OCI-M1 (cell line): ENCODE measurements around the gene FBXO22.
A peak's percentile ranks its signal among the peaks of the same experiment; 100 is the strongest.
"Not testable (repeated sequence)": the region's sequence is repeated elsewhere in the genome, so short reads cannot be mapped to it uniquely, and the experiment has no call there.

Experiments used
- DNase-seq: peaks from one replicate; lab custom pipeline; 2025; lab: John Stamatoyannopoulos, UW

FBXO22 gene

DNA sequence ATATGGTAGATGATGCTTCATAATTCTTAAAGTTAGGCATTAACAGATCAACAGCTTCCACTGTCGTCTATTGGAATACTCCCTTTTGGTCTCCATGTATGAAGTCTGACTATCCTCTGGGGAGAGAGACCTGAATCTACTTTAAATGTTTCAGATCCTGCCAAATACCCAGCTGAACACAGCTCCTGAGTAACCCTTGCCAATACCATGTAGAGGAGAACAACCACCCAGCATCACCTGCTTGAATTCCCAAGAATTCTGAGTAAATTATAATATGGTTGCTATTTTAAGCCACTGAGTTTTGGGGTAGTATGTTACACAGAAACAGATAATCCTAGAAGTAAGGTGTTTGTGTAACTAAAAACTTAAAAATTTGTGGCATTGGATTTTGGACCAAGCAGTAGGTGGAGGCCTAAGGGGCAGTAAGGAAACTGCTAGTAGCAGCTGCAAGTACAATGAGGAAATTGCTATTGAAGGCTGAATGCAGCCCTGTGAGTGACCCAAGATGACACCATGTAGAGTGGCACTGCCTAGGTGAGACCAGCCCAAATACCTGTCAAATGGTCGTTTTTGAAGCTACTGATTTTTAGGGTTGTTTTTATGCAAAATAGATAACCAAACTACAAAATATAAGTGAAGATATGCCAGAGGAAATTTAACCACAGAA lies 77.6 kb downstream of the FBXO22 start:
- DNase-seq = no peak

GRCh38 chr15:75982468-75982867 lies 78.8 kb downstream of the FBXO22 start:
- peak; percentile 13 for DNase-seq

DNA sequence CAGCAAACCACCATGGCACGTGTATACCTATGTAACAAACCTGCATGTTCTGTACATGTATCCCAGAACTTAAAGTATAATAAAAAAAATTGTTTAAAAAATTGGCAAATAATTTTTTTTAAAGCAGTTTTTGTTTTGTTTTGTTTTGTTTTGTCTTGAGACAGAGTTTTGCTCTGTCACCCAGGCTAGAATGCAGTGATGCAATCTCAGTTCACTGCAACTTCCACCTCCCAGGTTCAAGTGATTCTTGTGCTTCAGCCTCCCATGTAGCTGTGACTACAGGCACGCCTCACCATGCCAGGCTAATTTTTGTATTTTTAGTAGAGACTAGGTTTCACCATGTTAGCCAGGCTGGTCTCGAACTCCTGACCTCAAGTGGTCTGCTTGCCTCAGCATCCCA lies 81.0 kb downstream of the FBXO22 start:
- DNase-seq = not testable (repeated sequence)

- no peak for DNase-seq
Measured at GRCh38 chr15:75985971-75986370, 82.3 kb downstream of the FBXO22 start.

GRCh38 chr15:75989045-75989444 lies 85.4 kb downstream of the FBXO22 start:
- DNase-seq = no peak

DNA sequence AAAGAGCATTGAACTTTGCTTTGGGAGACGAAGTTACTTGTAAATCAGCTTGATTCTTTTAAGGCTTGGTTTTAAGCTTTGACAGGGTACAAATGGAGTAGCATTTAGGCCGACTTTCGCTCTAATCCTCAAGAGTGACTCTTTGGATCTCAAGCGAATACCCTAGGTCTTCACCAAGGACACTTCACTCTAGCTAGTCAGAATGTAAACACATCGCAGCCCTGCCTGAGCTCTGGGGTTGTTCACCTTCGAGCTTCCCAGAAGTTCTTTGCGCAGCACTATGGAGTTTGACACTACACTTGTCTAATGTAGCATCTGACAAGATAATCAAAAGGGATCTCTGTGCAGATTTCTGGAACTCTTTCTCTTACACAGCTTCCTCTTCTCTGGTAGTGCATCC lies 86.2 kb downstream of the FBXO22 start:
- DNase-seq = no peak
